ENCODE results near the gene PPFIBP2.
"Not testable (repeated sequence)": the region's sequence is repeated elsewhere in the genome, so short reads cannot be mapped to it uniquely, and the experiment has no call there.

Gene PPFIBP2

GRCh38 chr11:7499081-7499480, 14.7 kb upstream of the PPFIBP2 start:
- DNase-seq (ENCODE audit: low spot score) = no peak

GRCh38 chr11:7500251-7500650, 13.5 kb upstream of the PPFIBP2 start:
- DNase-seq (ENCODE audit: low spot score) = no peak

- no peak for DNase-seq (ENCODE audit: low spot score)
Measured at GRCh38 chr11:7501251-7501650, 12.5 kb upstream of the PPFIBP2 start.

- DNase-seq (ENCODE audit: low spot score) = no peak
Measured at GRCh38 chr11:7501894-7502293, 11.9 kb upstream of the PPFIBP2 start.

- DNase-seq (ENCODE audit: low spot score) = no peak
Measured at GRCh38 chr11:7506243-7506642, 7.6 kb upstream of the PPFIBP2 start.

- DNase-seq (ENCODE audit: low spot score) = no peak
Measured at GRCh38 chr11:7508087-7508486, 5.7 kb upstream of the PPFIBP2 start.

- no peak for DNase-seq (ENCODE audit: low spot score)
Measured at GRCh38 chr11:7509966-7510365, 3.8 kb upstream of the PPFIBP2 start.

- DNase-seq (ENCODE audit: low spot score) = no peak
Measured at GRCh38 chr11:7511401-7511800, 2.4 kb upstream of the PPFIBP2 start.

GRCh38 chr11:7512525-7513233, 1.1 kb upstream of the PPFIBP2 start:
- no peak for DNase-seq (ENCODE audit: low spot score)

- no peak for DNase-seq (ENCODE audit: low spot score)
Measured at GRCh38 chr11:7514099-7514591, 346 bp downstream of the PPFIBP2 start.

GRCh38 chr11:7515447-7515886, 1.7 kb downstream of the PPFIBP2 start:
- DNase-seq (ENCODE audit: low spot score) = no peak

- DNase-seq (ENCODE audit: low spot score) = no peak
Measured at GRCh38 chr11:7516475-7516874, 2.7 kb downstream of the PPFIBP2 start.

GRCh38 chr11:7517743-7518142, 3.9 kb downstream of the PPFIBP2 start:
- DNase-seq (ENCODE audit: low spot score) = not testable (repeated sequence)

GRCh38 chr11:7518811-7519562, 5.2 kb downstream of the PPFIBP2 start:
- DNase-seq (ENCODE audit: low spot score) = no peak

GRCh38 chr11:7520011-7520942, 6.5 kb downstream of the PPFIBP2 start:
- DNase-seq (ENCODE audit: low spot score) = no peak

- DNase-seq (ENCODE audit: low spot score) = no peak
Measured at GRCh38 chr11:7520981-7521487, 7.2 kb downstream of the PPFIBP2 start.

GRCh38 chr11:7522121-7522520, 8.3 kb downstream of the PPFIBP2 start:
- DNase-seq (ENCODE audit: low spot score) = no peak

GRCh38 chr11:7522546-7522945, 8.7 kb downstream of the PPFIBP2 start:
- no peak for DNase-seq (ENCODE audit: low spot score)

GRCh38 chr11:7523416-7524210, 9.8 kb downstream of the PPFIBP2 start:
- DNase-seq (ENCODE audit: low spot score) = no peak

- no peak for DNase-seq (ENCODE audit: low spot score)
Measured at GRCh38 chr11:7524462-7525235, 10.8 kb downstream of the PPFIBP2 start.

Measured in cerebellar cortex (tissue), 1 donor.